ENCODE results near the gene TMEM151B.
"Not testable (repeated sequence)": the region's sequence is repeated elsewhere in the genome, so short reads cannot be mapped to it uniquely, and the experiment has no call there.

The TMEM151B gene

GRCh38 chr6:44349904-44350649 lies 79.8 kb downstream of the TMEM151B start:
- no peak overlapping the region for H3K4me3 ChIP-seq (ENCODE audit: low read depth, low read length)
- TF ChIP-seq CTCF (IDR thresholded peaks at IDR 0.05; ENCODE audit: low read depth, low read length), result no peak

- H3K4me3 ChIP-seq (ENCODE audit: low read depth, low read length), result not testable (repeated sequence)
Observed at GRCh38 chr6:44350650-44350994, 80.4 kb downstream of the TMEM151B start.

- H3K4me3 ChIP-seq (ENCODE audit: low read depth, low read length), result no peak overlapping the region
- no peak for TF ChIP-seq CTCF (IDR thresholded peaks at IDR 0.05; ENCODE audit: low read depth, low read length)
Observed at GRCh38 chr6:44352259-44352658, 82.0 kb downstream of the TMEM151B start.

- H3K4me3 ChIP-seq (ENCODE audit: low read depth, low read length), result no peak overlapping the region
- TF ChIP-seq CTCF (IDR thresholded peaks at IDR 0.05; ENCODE audit: low read depth, low read length), result no peak
Observed at GRCh38 chr6:44353336-44353735, 83.1 kb downstream of the TMEM151B start.

GRCh38 chr6:44355640-44356039 lies 85.4 kb downstream of the TMEM151B start:
- no peak overlapping the region for H3K4me3 ChIP-seq (ENCODE audit: low read depth, low read length)
- no peak for TF ChIP-seq CTCF (IDR thresholded peaks at IDR 0.05; ENCODE audit: low read depth, low read length)

- no peak for TF ChIP-seq CTCF (IDR thresholded peaks at IDR 0.05; ENCODE audit: low read depth, low read length)
Observed at GRCh38 chr6:44356487-44356886, 86.2 kb downstream of the TMEM151B start.

More at GRCh38 chr6:44356487-44356886, 86.2 kb downstream of the TMEM151B start:
- H3K4me3 ChIP-seq (ENCODE audit: low read depth, low read length), result no peak overlapping the region
